Kidney (tissue), 14 donors: ENCODE measurements around the gene SMAD4. TPM values are rescaled to one million over a fixed set of nuclear protein-coding genes. Genes with fewer than 3 reads are reported as not detected.

Source experiments
- DNase-seq, 5 donors: peaks; one replicate each; pipeline ENCODE4 v3.0.0-alpha.2; 2013 to 2020
- FAIRE-seq: peaks from 2 replicates; lab custom pipeline; 2012; peaks lifted over from hg19 to GRCh38; lab: Jason Lieb, UNC
- H3K27ac ChIP-seq, 2 donors: one replicate each; pipeline ENCODE4 v1.7.0; 2013; ENCODE audit warnings: low read depth in 2 of 2, low read length in 2 of 2, inconsistent platforms in 1 of 2
- H3K27me3 ChIP-seq: one replicate; pipeline ENCODE4 v1.7.1; 2013; ENCODE audit warnings: low read length, inconsistent platforms; ENCODE audit not compliant: control insufficient read depth, insufficient read depth
- H3K36me3 ChIP-seq, 3 donors: one replicate each; pipeline versions ENCODE4 v1.7.0 to v1.7.1; 2013; ENCODE audit warnings: low read length in 3 of 3, control low read depth in 1 of 3, inconsistent platforms in 1 of 3; ENCODE audit not compliant: insufficient read depth in 3 of 3, control insufficient read depth in 2 of 3
- H3K4me1 ChIP-seq, 3 donors: one replicate each; pipeline versions ENCODE4 v1.7.0 to v1.7.1; 2013; ENCODE audit warnings: low read length in 3 of 3, inconsistent platforms in 1 of 3, low read depth in 1 of 3; ENCODE audit not compliant: control insufficient read depth in 2 of 3, insufficient read depth in 2 of 3
- H3K4me3 ChIP-seq, 3 donors: one replicate each; pipeline versions ENCODE4 v1.7.0 to v1.8.1; 2013; ENCODE audit warnings: low read length in 3 of 3, control low read depth in 1 of 3, inconsistent platforms in 1 of 3
- H3K9ac ChIP-seq, 3 donors: one replicate each; pipeline versions ENCODE4 v1.7.0 to v1.7.1; 2013; ENCODE audit warnings: low read length in 3 of 3, control low read depth in 1 of 3, inconsistent platforms in 1 of 3
- H3K9me3 ChIP-seq, 3 donors: one replicate each; pipeline versions ENCODE4 v1.7.0 to v1.7.1; 2013; ENCODE audit warnings: low read length in 3 of 3, control low read depth in 1 of 3, inconsistent platforms in 1 of 3; ENCODE audit not compliant: control insufficient read depth in 2 of 3, insufficient read depth in 1 of 3
- intact Hi-C: fragments of 100-400 bp; cut with DNase I; formaldehyde crosslinking; loops from one replicate; pipeline ENCODE4 v1.11.1; 2022
- polyA plus RNA-seq: library from polyadenylated mRNA; stranded (reverse); fragments of 350-450 nt; fragmentation: Illumina TruSeq; extraction: RNeasy Lipid Tissue Mini Kit (QIAGEN cat#74804); gene quantifications from one replicate; pipeline ENCODE4 v1.2.3, GENCODE V29; 2014; ENCODE audit warnings: low read depth, low replicate concordance; ENCODE audit not compliant: insufficient read depth
- total RNA-seq: library from RNA; stranded (reverse); fragmentation: NEBNext Ultra II Directional; extraction: Animal tissue kit (Norgen Biotek cat#: 25700); gene quantifications from one replicate; pipeline ENCODE4 v1.2.1, GENCODE V29; 2021
- TF ChIP-seq, protein P1 (sequence below): IDR thresholded peaks from 3 replicates; pipeline ENCODE4 v1.5.1; 2012; ENCODE audit warnings: mild to moderate bottlenecking, moderate library complexity, borderline replicate concordance; ENCODE audit not compliant: insufficient read depth; ENCODE audit errors: extremely low read depth
- donor health status: control.
- donor health status: control.
- donor health status: control.
- donor health status: control.
- donor health status: control.
- donor health status: DM: yes; HTN: yes; CAD: no.
- donor health status: Normal renal cell carcinoma (clear cell type).

Gene SMAD4
- total and polyA plus RNA-seq, 2 donors from 2014 or later = 22.2 to 126 TPM

DNA sequence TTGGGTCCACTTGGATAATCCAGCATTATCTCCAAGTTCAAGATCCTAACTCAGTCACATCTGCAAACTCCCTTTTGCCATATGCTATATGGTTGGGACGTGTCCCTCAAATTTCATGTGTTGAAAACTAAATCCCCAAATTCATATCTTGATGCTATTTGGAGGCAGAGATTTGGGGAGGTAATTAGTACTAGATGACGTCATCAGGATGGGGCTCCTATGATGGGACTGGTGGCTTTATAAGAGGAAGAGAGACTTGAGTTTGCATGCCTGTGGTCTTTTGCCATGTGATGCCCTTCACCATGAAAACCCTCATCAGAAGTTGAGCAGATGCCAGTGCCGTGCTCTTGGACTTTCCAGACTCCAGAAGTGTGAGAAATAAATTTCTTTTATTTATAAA is 16.8 kb upstream of the SMAD4 start:
- Histone ChIP-seq H3K4me3 (no peak overlapping the region), H3K9ac (no peak overlapping the region), H3K27me3 (no peaks in the 10 kb centered on the region), H3K36me3 (no peaks in the 10 kb centered on the region), H3K27ac (no peak overlapping the region), H3K4me1 (no peaks in the 10 kb centered on the region), H3K9me3 (no peaks in the 10 kb centered on the region)
- TF ChIP-seq, protein P1, sequence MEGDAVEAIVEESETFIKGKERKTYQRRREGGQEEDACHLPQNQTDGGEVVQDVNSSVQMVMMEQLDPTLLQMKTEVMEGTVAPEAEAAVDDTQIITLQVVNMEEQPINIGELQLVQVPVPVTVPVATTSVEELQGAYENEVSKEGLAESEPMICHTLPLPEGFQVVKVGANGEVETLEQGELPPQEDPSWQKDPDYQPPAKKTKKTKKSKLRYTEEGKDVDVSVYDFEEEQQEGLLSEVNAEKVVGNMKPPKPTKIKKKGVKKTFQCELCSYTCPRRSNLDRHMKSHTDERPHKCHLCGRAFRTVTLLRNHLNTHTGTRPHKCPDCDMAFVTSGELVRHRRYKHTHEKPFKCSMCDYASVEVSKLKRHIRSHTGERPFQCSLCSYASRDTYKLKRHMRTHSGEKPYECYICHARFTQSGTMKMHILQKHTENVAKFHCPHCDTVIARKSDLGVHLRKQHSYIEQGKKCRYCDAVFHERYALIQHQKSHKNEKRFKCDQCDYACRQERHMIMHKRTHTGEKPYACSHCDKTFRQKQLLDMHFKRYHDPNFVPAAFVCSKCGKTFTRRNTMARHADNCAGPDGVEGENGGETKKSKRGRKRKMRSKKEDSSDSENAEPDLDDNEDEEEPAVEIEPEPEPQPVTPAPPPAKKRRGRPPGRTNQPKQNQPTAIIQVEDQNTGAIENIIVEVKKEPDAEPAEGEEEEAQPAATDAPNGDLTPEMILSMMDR = no peak
- FAIRE-seq = no peak
- no peak for DNase-seq
- intact Hi-C loops = no loop called here

DNA sequence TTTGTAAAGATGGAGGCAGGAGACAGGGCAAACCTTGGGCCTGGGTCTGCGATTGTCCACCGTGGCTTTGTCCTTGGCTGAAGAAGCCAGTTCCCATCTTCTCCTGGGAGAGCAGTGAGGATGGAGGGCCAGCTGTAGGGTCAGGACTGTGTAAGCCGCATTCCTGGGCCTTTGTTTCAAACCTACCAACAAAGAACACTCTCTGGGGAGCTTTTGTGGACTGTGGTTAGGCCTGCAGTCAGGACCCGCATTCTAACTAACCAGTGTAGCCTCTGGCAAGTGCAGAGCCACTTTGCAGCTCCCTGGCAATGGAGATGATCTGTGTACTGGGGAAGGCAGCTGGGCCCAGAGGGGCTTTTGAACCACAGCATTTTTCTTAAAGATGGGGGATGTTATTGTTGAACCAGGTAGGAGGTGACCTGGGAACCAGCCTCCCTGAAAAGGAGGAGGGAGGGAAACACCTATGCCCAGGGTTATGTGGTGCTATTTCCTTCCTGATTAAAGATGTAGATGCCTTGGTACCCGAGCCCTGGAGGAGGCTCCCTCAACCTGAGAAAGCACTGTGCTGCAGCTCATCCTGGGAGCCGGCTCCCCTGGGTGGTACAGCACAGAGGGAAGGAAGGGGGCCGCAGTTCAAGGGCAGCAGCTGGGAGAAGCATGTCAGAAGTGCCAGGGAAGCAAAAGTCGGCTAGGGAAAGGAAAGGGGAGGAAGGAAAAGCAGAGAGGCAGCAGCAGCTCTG is 12.7 kb upstream of the SMAD4 start:
- Histone ChIP-seq H3K9me3 (no peaks in the 10 kb centered on the region), H3K9ac (no peak overlapping the region), H3K4me1 (no peaks in the 10 kb centered on the region), H3K36me3 (no peaks in the 10 kb centered on the region), H3K4me3 (no peak overlapping the region), H3K27me3 (no peaks in the 10 kb centered on the region), H3K27ac (no peak overlapping the region)
- intact Hi-C loops = no loop called here
- FAIRE-seq = no peak
- TF ChIP-seq, protein P1 = no peak
- no peak for DNase-seq

DNA sequence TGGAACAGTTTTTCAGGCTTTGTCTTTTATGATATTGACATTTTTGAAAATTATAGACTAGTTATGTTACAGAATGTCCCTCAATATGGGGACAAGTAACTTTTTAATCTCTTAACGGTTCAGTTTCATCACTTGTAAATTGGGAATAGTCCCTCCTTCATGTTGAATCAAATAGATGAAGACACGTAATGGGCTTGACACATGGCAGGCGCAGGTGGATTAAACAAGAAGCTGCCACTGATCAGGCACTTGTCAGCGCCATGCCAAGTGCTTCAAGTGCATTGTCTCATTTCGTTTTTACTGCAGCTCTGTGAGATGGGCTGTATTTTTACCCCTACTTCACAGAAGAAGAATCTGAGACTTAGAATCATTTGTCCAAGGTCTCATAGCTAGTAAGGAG is 9.5 kb upstream of the SMAD4 start:
- TF ChIP-seq, protein P1 = no peak
- DNase-seq = no peak
- Histone ChIP-seq H3K4me1 (no peaks in the 10 kb centered on the region), H3K36me3 (no peaks in the 10 kb centered on the region), H3K9ac (no peak overlapping the region), H3K27ac (no peak overlapping the region), H3K9me3 (no peaks in the 10 kb centered on the region), H3K4me3 (no peak overlapping the region), H3K27me3 (no peaks in the 10 kb centered on the region)
- no peak for FAIRE-seq
- intact Hi-C loops = no loop called here
